Renal cortical epithelial cell (primary cell): Measurements from ENCODE around the gene CYP27C1. TPM values are rescaled to one million over a fixed set of nuclear protein-coding genes. Genes with fewer than 3 reads are reported as not detected.
"Not testable (repeated sequence)": the region's sequence is repeated elsewhere in the genome, so short reads cannot be mapped to it uniquely, and the experiment has no call there.

Experiments used
- DNase-seq: peaks from one replicate; pipeline ENCODE4 v3.0.0-alpha.2; 2011; ENCODE audit warnings: low read depth
- total RNA-seq: library from RNA; depleted of rRNA; stranded (reverse); fragments of >200 nt; gene quantifications from 2 replicates; pipeline ENCODE4 v1.2.3, GENCODE V29; 2014

CYP27C1 gene
- total RNA-seq, 1 donor from 2014 or later, result 1.5 TPM

GRCh38 chr2:127224135-127224534 is 4.0 kb upstream of the CYP27C1 start:
- not testable (repeated sequence) for DNase-seq

DNA sequence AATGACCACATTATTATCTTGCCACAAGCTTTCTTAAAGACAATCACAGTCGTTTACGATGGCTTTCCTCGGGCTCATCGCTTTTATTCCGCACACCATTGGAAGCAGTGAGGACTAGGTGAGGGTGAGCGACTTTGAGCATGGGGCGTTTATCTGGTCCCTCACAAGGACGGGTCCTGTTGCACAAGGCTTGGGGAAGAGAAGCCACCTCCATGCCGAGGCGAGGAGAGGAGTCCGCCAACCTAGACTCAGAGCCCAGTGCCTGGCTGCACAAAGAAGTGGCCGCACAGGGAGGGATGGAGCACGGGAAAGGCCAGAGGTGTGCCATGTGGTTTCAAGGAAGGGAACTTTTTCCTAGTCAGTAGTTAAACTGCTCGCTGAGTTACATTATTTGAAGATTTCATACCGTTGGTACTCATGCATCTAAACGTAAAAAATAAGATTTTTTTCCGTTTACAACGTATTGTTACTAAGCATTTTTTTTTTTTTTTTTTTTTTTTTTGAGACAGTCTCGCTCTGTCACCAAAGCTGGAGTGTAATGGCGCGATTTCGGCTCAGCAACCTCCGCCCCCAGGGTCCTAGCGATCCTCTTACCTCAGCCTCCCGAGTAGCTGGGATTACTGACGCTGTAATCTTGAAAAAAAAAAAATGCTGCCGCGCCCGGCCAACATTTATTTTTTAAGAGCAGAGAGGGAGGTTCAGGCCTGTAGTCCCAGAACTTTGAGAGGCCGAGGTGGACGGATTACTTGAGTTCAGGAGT is 849 bp upstream of the CYP27C1 start:
- peak; percentile 22 for DNase-seq

DNA sequence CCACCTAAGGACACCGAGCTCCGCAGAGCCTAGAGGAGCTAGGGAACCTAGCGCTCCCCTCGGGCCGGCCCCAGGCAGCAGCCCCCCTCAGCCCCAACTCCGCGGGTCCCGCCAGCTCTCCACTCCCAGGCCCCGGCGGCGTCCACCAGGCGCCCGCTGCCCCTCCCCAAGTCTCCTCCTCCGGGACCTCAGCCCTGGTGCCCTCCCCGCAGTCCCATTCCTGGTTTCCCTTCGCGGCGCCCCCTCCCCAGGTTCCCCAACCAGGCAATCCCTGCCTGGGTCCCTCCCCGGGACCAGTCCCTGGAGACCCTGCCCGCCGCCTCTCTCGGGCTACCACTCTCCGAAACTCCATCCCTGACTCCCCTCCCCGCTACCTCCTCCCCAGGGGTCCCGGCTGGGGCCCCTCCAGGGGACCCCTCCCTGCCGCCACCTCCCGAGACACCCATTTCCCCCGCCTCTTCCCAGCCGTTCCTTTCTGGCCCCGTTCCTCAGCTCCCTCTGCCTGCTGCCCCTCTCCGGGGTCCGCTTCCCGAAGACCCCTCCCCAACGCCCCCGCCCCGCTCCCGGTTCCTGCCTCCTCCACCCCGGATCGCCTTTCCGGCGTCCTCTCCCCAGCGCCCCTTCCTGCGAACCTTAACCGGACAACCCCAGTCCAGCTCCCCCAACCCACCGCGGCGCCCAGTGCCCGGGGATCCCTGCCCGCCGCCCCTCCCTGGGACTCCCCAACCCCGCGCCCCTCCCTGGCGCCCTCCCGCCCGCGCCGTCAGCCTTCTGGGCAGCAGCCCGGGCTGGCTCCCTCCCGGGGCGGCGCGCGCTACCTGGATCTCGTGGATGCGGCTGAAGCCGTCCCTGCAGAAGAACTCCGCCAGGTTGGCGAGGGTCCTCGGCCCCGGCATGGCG is 678 bp downstream of the CYP27C1 start:
- DNase-seq, result no peak

- DNase-seq, result no peak
Observed at GRCh38 chr2:127218812-127219170, 1.3 kb downstream of the CYP27C1 start.

DNA sequence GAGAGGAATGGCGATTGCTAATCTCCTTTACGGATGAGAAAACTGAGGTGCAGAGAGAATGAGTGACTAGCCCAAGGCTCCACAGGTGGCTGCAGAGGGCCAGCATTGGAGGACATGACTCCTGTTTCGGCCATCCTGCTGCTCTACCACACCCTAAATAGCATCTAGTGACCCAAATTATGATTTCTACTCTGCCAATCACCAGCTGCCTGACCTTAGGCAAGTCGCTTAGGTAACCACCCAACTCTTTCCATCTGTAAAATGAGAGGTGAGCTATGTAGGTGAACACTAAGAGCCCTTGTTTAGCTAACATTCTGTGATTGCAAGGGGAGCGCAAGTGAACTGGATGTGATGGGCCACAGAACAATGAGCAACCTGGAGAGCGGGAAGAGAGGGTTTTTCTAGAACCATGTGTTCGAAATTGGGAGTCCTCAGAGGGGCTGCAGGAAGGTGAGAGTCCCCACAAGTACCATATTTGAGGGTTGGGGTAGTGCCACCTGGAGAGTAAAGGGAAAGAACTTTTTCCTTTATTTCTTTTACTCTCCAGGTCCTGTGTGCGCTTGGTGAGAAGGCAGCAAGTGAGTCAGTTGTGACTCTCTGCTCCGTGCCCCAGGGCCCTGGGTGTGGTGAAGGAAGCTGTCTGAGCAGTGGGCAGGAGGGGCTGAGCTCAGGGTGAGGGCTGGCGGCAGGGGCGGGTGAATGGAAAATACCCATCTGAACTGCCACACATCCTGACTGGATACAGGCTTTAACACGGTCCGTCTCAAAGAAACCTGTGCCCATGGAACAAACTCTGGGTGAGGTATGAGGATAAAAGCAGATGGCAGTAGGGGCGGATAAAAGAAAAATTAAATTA is 2.4 kb downstream of the CYP27C1 start:
- peak; percentile 86 for DNase-seq

GRCh38 chr2:127216593-127216992 is 3.5 kb downstream of the CYP27C1 start:
- DNase-seq, result no peak

DNA sequence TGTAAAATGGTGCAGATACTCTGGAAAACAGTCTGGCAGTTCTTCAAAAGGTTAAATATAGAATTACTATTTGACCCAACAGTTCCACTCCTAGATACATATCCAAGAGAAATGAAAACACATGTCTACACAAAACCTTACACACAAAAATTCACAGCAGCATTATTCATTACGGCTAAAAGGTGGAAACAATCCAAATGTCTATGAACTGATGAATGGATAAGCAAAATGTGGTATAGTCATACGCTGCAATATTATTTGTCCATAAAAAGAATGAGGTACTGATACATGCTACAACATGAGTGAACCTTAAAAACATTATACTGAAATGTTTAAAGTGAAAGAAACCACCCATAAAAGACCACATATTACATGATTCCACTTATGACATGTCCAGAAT is 4.0 kb downstream of the CYP27C1 start:
- no peak for DNase-seq

DNA sequence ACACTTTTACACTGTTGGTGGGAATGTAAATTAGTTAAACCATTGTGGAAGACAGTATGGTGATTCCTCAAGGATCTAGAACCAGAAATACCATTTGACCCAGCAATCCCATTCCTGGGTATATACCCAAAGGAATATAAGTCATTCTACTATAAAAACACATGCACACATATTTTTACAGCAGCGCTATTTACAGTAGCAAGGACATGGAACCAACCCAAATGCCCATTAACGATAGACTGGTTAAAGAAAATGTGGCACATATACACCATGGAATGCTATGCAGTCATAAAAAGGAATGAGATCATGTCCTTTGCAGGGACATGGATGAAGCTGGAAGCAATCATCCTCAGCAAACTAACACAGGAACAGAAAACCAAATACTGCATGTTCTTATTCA is 5.9 kb downstream of the CYP27C1 start:
- not testable (repeated sequence) for DNase-seq

- DNase-seq, result peak; percentile 40
Observed at GRCh38 chr2:127208313-127208712, 11.8 kb downstream of the CYP27C1 start.

DNA sequence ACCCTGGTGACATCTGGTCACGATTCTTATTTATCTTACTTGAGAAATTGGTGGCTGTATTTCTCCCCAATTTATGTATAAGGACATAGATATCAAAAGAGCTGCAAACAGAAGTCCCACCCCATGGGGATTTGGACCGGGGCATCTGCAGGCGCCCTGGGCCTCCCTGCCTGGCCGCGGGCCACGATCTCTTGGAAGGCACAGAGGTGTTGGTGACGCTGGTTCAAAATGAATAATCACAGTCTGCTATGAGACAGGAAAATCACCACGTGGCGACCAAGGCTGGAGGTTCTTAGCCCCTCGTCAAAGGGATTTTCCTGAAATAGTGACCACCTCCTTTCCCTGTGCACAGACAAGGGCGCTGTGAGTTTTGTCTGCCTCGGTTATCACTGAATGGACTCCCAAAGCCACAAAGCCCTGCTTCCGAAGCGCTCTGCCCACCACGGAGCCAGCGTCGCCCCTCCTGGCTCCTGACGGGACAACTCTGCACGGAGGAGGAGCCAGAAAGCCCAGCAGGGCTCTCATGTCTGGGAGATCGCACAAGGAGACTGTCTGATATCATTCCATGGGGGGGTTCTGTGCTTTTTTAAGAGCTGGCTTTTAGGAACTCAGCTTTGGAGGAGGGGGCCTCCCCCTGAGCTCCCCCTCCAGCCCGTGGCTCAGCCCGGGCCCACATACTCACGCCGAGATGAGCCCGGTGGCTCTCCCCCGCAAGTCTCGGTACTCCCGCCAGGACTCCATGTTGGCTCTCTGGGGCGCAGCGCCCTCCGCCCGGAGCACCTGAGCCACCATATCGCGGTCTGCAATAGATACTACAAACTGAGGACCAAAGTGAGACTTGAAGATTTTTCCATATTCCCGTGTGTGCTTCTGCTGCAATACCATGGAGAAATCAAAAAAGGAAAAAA is 14.6 kb downstream of the CYP27C1 start:
- no peak for DNase-seq

DNA sequence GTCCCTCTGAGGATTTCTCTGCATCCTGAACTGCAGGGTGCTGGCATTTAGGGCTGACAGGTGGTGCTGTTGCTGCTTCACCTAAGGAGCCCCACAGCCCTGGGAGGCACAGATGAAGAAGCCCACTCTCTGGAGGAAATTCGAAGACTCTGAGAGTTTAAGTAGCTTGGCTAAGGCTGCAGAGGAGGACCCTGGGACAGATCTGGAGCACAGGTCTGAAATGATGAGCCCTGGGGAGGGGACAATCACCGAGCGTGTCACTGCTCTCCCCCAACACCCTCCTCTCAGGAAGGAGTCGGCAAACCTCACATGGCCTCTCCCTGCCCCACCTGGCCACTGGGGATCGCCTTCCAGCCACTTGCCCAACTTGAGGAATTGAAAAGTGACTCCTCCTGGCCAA is 18.6 kb downstream of the CYP27C1 start:
- DNase-seq, result no peak

DNA sequence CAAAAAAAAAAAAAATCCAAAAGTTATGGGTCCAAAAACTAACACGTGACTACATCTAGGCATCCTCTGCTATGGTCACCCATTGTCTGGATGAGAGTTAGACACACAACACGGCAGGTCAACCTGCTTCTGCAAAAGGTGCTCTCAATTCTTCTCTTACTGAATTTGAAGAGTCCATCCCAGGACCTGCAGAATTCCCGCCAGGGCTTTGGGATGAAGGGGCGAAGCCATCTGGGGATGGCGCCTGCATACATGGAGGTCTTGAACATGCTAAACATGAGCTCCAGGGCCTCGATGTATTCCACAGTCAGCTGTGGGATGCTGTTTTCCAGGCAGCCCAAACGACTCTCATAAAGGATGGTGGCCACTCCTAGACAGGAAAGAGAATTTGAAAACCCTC is 19.1 kb downstream of the CYP27C1 start:
- no peak for DNase-seq

DNA sequence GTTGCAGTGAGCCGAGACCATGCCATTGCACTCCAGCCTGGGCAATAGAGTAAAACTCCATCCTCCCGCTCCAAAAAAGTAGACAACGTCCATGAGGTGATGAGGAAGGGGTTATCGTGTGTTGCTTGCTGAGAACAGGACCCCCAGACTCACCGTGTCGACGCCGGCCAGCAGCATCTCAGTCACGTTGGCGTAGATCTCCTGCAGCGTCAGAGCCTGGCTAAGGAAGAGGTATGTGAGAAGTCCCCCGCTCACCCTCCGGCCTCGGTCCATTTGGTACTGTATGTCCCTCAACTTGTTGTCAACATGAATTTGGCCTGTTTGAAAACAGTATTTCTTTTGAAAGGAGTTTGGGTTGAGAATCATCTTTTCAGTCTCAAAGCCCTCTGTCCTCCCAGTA is 20.9 kb downstream of the CYP27C1 start:
- DNase-seq, result no peak

DNA sequence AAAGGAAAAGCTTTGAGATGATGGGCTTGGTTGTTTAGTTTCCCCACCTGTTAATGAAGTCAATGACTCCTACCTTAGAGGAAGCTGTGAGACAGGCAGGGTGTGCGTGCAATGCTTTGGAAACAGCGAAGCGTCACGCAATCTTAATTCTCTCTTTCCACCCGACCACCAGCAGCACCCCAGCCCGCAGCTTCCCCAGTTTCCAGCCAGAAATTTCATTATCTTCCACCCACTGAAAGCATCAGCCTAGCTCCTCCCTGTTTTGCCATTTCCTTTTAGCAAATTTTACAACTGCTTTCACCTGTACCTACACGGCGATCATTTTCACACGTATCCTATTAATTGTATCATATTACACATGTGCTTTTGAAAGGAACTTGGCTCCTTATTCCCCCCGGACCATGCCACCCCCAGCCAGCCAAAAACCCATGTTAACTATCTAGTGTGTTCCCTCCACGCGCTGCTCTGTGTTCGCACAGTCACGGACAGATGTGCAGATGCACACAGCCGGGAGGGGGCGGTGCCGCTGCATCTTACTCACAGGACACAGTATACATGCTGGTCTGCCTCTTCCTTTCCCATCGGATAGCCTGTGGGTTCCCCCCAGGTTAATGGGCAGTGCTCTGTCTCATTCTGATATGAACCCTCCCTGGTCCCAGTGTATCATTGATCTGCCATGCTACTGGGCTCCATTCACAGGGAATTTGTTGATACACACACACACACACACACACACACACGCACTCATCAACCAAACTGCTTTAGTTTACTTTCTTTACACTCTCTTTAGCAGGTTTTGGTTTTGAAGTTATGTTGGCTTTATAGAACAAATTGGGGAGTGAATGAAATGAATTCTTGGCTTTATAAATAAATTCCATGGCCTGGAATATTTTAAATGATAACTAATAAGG is 22.4 kb downstream of the CYP27C1 start:
- peak; percentile 57 for DNase-seq

DNA sequence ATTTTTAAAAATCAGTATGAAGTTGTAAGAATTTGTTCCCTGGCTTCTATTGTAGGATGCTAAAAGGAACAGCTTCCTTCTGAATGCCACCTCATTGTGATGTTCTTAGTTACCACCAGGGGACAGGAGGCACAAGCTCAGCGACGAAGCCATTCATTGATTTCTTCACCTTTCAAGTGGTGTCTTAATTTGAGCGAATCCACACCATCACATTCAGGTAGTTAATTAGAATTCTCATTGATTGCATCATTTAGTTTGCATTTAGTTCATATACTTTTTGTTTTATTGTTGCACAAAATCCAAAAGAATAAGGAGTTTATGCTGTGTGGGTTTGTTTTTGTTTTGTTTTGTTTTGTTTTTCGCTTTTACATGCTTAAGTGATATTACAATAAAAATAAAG is 23.1 kb downstream of the CYP27C1 start:
- no peak for DNase-seq

- DNase-seq, result no peak
Observed at GRCh38 chr2:127196549-127196948, 23.6 kb downstream of the CYP27C1 start.

DNA sequence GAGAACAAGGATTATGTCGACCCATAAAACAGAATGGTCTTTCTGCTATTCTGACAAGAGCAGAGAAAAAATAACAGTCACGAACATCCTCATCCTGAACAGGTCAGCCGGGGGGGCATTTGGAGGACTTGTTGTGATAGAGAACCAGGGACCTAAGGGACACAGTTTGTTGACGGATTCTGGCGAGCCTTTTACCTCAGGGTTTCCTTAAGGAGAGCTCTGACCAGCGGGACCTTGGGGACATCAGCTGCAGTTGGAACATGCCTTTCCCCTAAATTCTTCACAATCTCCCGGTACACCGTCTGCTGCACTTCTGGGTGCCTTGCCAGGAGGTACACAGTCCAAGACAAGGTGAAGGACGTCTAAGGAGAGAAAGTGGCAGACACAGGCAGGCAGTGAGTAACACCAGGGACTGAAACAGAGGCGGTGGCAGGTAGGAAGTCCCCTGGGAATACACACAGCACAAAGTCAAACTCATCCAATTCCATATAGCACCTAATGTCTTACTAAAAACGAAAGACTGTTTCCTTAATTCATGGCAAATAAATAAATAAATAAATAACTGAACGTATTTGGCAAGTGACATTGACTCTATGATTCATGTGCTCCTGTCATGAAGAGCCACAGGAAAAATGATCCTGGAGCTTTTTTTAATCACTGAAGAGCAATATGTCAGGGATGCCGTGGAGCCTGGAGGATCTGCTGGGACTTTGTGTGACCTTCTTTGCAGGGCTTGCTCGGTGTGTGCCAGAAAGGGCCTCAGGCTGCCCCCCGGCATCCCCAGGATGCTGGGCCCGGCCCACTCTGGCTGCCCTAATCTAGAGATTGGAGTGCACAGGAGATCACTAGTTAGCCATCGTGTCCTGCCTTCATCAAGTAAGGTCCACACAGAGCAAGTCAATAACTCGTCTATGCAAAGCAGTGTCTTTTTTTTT is 24.7 kb downstream of the CYP27C1 start:
- no peak for DNase-seq

GRCh38 chr2:127194447-127194846 is 25.7 kb downstream of the CYP27C1 start:
- DNase-seq, result no peak

DNA sequence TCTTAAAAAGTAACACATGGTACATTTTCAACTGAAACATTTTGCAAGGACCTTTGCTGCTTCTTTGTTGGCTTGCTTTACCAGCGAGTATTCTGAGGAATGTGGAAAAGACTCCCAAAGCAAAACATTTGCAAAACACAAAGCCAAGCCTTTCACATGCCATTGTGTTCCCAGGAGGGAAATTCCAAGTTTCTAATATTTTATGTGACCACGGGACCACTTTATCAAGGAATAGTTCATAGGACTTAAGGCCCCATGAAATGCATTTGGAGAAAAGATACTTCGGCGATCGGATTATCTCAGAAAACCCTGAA is 26.2 kb downstream of the CYP27C1 start:
- DNase-seq, result no peak
